PFSK-1 (cell line): Measurements from ENCODE around the gene CNTNAP2.

Experiments used
- FOXP2 ChIP-seq: optimal IDR thresholded peaks from 2 replicates; pipeline ENCODE3; 2011; ENCODE audit warnings: borderline replicate concordance, control low read depth, inconsistent platforms; ENCODE audit not compliant: insufficient read depth; ENCODE audit errors: extremely low read length, extremely low read depth
- POLR2AphosphoS5 ChIP-seq: IDR thresholded peaks from 2 replicates; pipeline ENCODE4 v1.6.1; 2012; ENCODE audit warnings: low read depth, mild to moderate bottlenecking, control low read depth, low read length, moderate library complexity
- REST ChIP-seq, 2 experiments: IDR thresholded peaks; 2 replicates each; pipeline versions ENCODE4 v1.6.1 to v1.8.0; 2011 to 2012; ENCODE audit warnings: low read depth in 2 of 2, low read length in 2 of 2, control low read depth in 1 of 2, inconsistent platforms in 1 of 2, mild to moderate bottlenecking in 1 of 2, moderate library complexity in 1 of 2; ENCODE audit not compliant: insufficient read depth in 1 of 2
- SIN3A ChIP-seq: IDR thresholded peaks from 2 replicates; pipeline ENCODE4 v1.6.1; 2012; ENCODE audit warnings: mild to moderate bottlenecking, low read length, moderate library complexity, borderline replicate concordance; ENCODE audit not compliant: insufficient read depth
- TAF1 ChIP-seq: IDR thresholded peaks from 2 replicates; pipeline ENCODE4 v1.6.1; 2012; ENCODE audit warnings: low read length, control low read depth, borderline replicate concordance; ENCODE audit not compliant: insufficient read depth

GRCh38 chr7:148017126-148017525 lies 1900.5 kb downstream of the CNTNAP2 start:
- TF ChIP-seq POLR2AphosphoS5 (no peak), REST (IDR thresholded peaks at IDR 0.05; ENCODE audit: insufficient read depth in 1 of 2, low read depth in 2 of 2, low read length in 2 of 2) (no peak), TAF1 (no peak), SIN3A (no peak), FOXP2 (no peak)
